ENCODE data around the gene WNK1.
"Not testable (repeated sequence)": the region's sequence is repeated elsewhere in the genome, so short reads cannot be mapped to it uniquely, and the experiment has no call there.

Gene WNK1

GRCh38 chr12:776772-777373 is 24.5 kb downstream of the WNK1 start:
- not testable (repeated sequence) for H3K4me2 ChIP-seq (ENCODE audit: low read length); H3K27ac ChIP-seq (ENCODE audit: low read length)
- peaks cover 100% of the 10 kb centered on the region for H3K79me2 ChIP-seq (ENCODE audit: low read length)

DNA sequence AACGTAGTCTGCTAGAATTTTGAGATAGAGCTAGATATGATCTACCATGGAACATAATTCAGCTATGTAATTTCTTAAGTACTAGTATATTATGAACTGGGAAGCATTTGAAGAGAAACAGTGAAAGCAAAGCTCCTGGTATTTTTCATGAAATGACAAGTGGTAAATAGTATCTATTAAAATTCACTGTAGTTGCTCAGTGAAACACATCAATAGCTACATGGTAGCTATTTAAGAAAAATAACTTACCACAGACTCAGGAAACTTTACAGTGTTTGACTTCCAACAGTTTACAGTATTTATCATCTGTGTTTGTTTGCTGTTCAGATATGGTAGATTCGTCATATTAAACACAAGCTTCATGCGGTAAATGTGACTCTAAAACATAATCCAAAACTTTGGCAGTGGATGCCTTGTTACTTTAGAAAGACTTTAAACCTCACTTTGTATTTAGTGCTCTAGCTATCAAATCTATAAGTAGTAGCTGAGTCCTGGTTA is 25.2 kb downstream of the WNK1 start:
- Histone ChIP-seq H3K9me3 (ENCODE audit: insufficient read depth, low read length) (no peaks in the 10 kb centered on the region), H3K4me2 (ENCODE audit: low read length) (no peak overlapping the region), H2AFZ (ENCODE audit: low read depth, low read length) (no peak overlapping the region), H3K27ac (ENCODE audit: low read length) (no peak overlapping the region), H3K36me3 (replicated peaks; ENCODE audit: low read depth, low read length) (peaks cover 12% of the 10 kb centered on the region), H3K27me3 (ENCODE audit: low read depth, low read length) (no peaks in the 10 kb centered on the region), H4K20me1 (ENCODE audit: insufficient read depth, low read length) (peaks cover 92% of the 10 kb centered on the region), H3K9ac (ENCODE audit: low read length) (no peak overlapping the region), H3K4me3 (ENCODE audit: low read length) (no peak overlapping the region), H3K79me2 (ENCODE audit: low read length) (peaks cover 100% of the 10 kb centered on the region), H3K4me1 (ENCODE audit: low read length) (peaks cover 19% of the 10 kb centered on the region)
- TF ChIP-seq EZH2phosphoT487 (IDR thresholded peaks at IDR 0.05; ENCODE audit: low read depth), result no peak
- no peak for TF ChIP-seq CTCF (IDR thresholded peaks at IDR 0.05; ENCODE audit: low read depth, low read length)

More at GRCh38 chr12:776772-777373, 24.5 kb downstream of the WNK1 start:
- H3K4me3 ChIP-seq (ENCODE audit: low read length); H3K27me3 ChIP-seq (ENCODE audit: low read depth, low read length); H2AFZ ChIP-seq (ENCODE audit: low read depth, low read length); H3K9ac ChIP-seq (ENCODE audit: low read length); H3K9me3 ChIP-seq (ENCODE audit: insufficient read depth, low read length): not testable (repeated sequence)
- Histone ChIP-seq H4K20me1 (ENCODE audit: insufficient read depth, low read length) (peaks cover 91% of the 10 kb centered on the region), H3K36me3 (replicated peaks; ENCODE audit: low read depth, low read length) (peaks cover 12% of the 10 kb centered on the region), H3K4me1 (ENCODE audit: low read length) (peaks cover 19% of the 10 kb centered on the region)

GRCh38 chr12:778615-779014 is 26.2 kb downstream of the WNK1 start:
- Histone ChIP-seq H3K4me1 (ENCODE audit: low read length) (peaks cover 19% of the 10 kb centered on the region), H3K27ac (ENCODE audit: low read length) (no peak overlapping the region), H4K20me1 (ENCODE audit: insufficient read depth, low read length) (peaks cover 87% of the 10 kb centered on the region), H2AFZ (ENCODE audit: low read depth, low read length) (no peak overlapping the region), H3K4me3 (ENCODE audit: low read length) (no peak overlapping the region), H3K36me3 (replicated peaks; ENCODE audit: low read depth, low read length) (peaks cover 12% of the 10 kb centered on the region), H3K27me3 (ENCODE audit: low read depth, low read length) (no peaks in the 10 kb centered on the region), H3K79me2 (ENCODE audit: low read length) (peaks cover 99% of the 10 kb centered on the region), H3K4me2 (ENCODE audit: low read length) (no peak overlapping the region), H3K9ac (ENCODE audit: low read length) (no peak overlapping the region), H3K9me3 (ENCODE audit: insufficient read depth, low read length) (no peaks in the 10 kb centered on the region)
- TF ChIP-seq CTCF (IDR thresholded peaks at IDR 0.05; ENCODE audit: low read depth, low read length), result no peak
- TF ChIP-seq EZH2phosphoT487 (IDR thresholded peaks at IDR 0.05; ENCODE audit: low read depth), result no peak

- Histone ChIP-seq H2AFZ (ENCODE audit: low read depth, low read length) (no peak overlapping the region), H4K20me1 (ENCODE audit: insufficient read depth, low read length) (peaks cover 84% of the 10 kb centered on the region), H3K27ac (ENCODE audit: low read length) (no peak overlapping the region), H3K4me3 (ENCODE audit: low read length) (no peak overlapping the region), H3K36me3 (replicated peaks; ENCODE audit: low read depth, low read length) (peaks cover 8% of the 10 kb centered on the region), H3K79me2 (ENCODE audit: low read length) (peaks cover 97% of the 10 kb centered on the region), H3K4me1 (ENCODE audit: low read length) (peaks cover 19% of the 10 kb centered on the region), H3K27me3 (ENCODE audit: low read depth, low read length) (no peaks in the 10 kb centered on the region), H3K4me2 (ENCODE audit: low read length) (no peak overlapping the region), H3K9me3 (ENCODE audit: insufficient read depth, low read length) (no peaks in the 10 kb centered on the region), H3K9ac (ENCODE audit: low read length) (no peak overlapping the region)
- no peak for TF ChIP-seq EZH2phosphoT487 (IDR thresholded peaks at IDR 0.05; ENCODE audit: low read depth)
These were observed 27.7 kb downstream of the WNK1 start for GRCh38 chr12:779745-780734.
